NK-92 treated with Interleukin-12 subunit alpha and Interleukin-12 subunit beta, amount 100 ng/mL, for 24 hours (cell line): ENCODE results near the gene RAPGEF4.

Experiments
- DNase-seq: peaks from one replicate; lab custom pipeline; 2025; lab: John Stamatoyannopoulos, UW

RAPGEF4 gene

GRCh38 chr2:172967036-172967982 lies 231.7 kb downstream of the RAPGEF4 start:
- no peak for DNase-seq

GRCh38 chr2:172968061-172968469 lies 232.4 kb downstream of the RAPGEF4 start:
- no peak for DNase-seq

GRCh38 chr2:172969166-172969565 lies 233.5 kb downstream of the RAPGEF4 start:
- no peak for DNase-seq

GRCh38 chr2:172969609-172970008 lies 234.0 kb downstream of the RAPGEF4 start:
- DNase-seq = no peak

- no peak for DNase-seq
Observed at GRCh38 chr2:172970660-172971059, 235.0 kb downstream of the RAPGEF4 start.

GRCh38 chr2:172972005-172972619 lies 236.5 kb downstream of the RAPGEF4 start:
- no peak for DNase-seq

- DNase-seq = no peak
Observed at GRCh38 chr2:172974762-172975161, 239.1 kb downstream of the RAPGEF4 start.

GRCh38 chr2:172976116-172976515 lies 240.5 kb downstream of the RAPGEF4 start:
- DNase-seq = no peak

- no peak for DNase-seq
Observed at GRCh38 chr2:172976816-172977215, 241.2 kb downstream of the RAPGEF4 start.

GRCh38 chr2:172977270-172978062 lies 241.8 kb downstream of the RAPGEF4 start:
- DNase-seq = no peak

- no peak for DNase-seq
Observed at GRCh38 chr2:172978063-172978383, 242.4 kb downstream of the RAPGEF4 start.

GRCh38 chr2:172985139-172985892 lies 249.7 kb downstream of the RAPGEF4 start:
- no peak for DNase-seq

- DNase-seq = no peak
Observed at GRCh38 chr2:172986040-172986439, 250.4 kb downstream of the RAPGEF4 start.

GRCh38 chr2:172988728-172989127 lies 253.1 kb downstream of the RAPGEF4 start:
- no peak for DNase-seq

- no peak for DNase-seq
Observed at GRCh38 chr2:172991031-172991430, 255.4 kb downstream of the RAPGEF4 start.

- DNase-seq = no peak
Observed at GRCh38 chr2:172993139-172993538, 257.5 kb downstream of the RAPGEF4 start.

GRCh38 chr2:172993931-172994717 lies 258.5 kb downstream of the RAPGEF4 start:
- no peak for DNase-seq

- no peak for DNase-seq
Observed at GRCh38 chr2:172994864-172995263, 259.2 kb downstream of the RAPGEF4 start.

- no peak for DNase-seq
Observed at GRCh38 chr2:172995323-172996244, 259.9 kb downstream of the RAPGEF4 start.

- DNase-seq = no peak
Observed at GRCh38 chr2:172996387-172996961, 260.8 kb downstream of the RAPGEF4 start.
